D721Med (cell line): ENCODE data around the gene KCNJ1.
A peak's percentile ranks its signal among the peaks of the same experiment; 100 is the strongest.

Experiments
- DNase-seq: peaks from one replicate; pipeline ENCODE4 v3.0.0; 2011; ENCODE audit warnings: low spot score; ENCODE audit not compliant: insufficient read length
- FAIRE-seq: peaks from 2 replicates; lab custom pipeline; 2011; peaks lifted over from hg19 to GRCh38; lab: Jason Lieb, UNC
- TF ChIP-seq, protein P1 (sequence below): IDR thresholded peaks from 2 replicates; pipeline ENCODE4 v1.5.1; 2012; ENCODE audit warnings: mild to moderate bottlenecking, control low read depth; ENCODE audit not compliant: insufficient read depth; ENCODE audit errors: missing control alignments

The KCNJ1 gene

GRCh38 chr11:128803449-128804245 lies 63.4 kb downstream of the KCNJ1 start:
- no peak for FAIRE-seq
- no peak for DNase-seq
- TF ChIP-seq, protein P1, sequence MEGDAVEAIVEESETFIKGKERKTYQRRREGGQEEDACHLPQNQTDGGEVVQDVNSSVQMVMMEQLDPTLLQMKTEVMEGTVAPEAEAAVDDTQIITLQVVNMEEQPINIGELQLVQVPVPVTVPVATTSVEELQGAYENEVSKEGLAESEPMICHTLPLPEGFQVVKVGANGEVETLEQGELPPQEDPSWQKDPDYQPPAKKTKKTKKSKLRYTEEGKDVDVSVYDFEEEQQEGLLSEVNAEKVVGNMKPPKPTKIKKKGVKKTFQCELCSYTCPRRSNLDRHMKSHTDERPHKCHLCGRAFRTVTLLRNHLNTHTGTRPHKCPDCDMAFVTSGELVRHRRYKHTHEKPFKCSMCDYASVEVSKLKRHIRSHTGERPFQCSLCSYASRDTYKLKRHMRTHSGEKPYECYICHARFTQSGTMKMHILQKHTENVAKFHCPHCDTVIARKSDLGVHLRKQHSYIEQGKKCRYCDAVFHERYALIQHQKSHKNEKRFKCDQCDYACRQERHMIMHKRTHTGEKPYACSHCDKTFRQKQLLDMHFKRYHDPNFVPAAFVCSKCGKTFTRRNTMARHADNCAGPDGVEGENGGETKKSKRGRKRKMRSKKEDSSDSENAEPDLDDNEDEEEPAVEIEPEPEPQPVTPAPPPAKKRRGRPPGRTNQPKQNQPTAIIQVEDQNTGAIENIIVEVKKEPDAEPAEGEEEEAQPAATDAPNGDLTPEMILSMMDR = no peak

DNA sequence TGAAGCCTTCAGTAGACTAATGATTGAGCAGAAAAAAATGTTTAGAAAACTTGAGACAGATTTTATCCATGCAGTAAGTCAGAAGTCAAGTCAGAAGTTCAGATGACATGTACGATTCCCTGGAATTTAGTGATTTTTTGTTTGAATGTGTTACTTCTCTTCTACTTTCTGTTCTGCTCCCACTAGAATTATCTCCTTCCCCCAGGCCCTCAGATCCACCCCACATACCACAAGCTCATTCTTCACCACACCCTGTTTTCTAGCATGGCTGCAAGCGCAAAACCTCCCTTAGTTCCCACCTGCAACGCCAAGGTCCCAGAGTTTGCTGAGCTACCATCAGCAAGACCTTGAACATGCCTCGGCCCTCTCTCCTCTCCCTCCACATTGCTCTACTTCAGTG lies 64.1 kb downstream of the KCNJ1 start:
- no peak for DNase-seq
- no peak for FAIRE-seq
- TF ChIP-seq, protein P1 = no peak

DNA sequence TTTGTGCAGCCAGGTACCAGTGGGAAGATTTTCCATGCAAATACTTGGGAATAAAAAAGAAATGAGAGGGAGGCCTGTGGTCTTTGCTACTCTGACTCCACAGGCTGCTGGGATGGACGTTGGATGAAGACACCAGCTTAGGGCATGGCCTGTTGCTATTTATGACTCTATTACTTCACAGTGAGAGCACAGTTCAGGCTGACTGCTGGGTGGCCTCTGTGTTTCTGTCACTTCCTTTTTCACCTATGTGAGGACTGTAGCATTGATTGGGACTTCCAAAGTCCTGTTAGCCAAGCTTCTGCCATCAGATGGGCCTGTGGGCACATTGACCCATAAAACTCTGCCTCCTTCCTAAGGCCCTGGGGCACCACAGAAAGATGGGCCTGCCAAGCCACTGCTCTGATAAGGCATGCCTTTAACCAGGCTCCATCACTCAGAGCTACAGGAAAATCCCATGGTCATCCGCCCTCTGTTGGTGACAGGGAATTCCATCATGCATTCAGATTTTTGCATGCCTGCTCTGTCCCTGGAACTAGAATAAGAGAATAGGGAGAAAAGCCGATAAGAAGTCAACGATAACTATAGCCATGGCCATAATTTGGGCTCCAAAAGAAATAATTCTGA lies 64.6 kb downstream of the KCNJ1 start:
- TF ChIP-seq, protein P1 = peak; percentile 33
- no peak for DNase-seq
- no peak for FAIRE-seq

DNA sequence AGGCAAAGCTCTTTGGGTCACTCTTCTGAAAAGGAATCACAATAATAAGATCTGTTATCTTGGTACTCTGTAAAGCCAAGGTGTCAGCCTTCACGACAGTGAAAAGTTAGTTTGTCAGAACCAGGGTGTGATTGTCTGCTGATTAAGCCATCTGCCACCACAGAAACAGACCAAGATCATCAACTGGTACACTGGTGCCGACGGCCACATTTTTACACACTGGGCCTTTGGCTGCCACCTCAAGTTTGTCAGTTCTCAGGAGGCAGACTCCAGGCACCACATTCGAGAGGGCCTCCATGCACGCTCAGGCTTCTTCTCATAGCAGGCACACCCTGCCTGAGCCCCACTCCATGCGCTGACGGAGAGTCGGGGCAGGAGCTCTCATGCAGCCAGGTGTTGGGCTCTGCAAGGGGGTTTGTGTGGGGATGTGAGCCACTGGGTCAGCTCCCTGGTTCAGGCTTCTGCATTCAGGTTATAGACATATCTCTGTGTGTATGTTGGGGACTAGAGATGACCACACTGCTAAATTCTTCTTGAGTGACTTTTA lies 66.2 kb downstream of the KCNJ1 start:
- TF ChIP-seq, protein P1 = no peak
- DNase-seq (no peak), FAIRE-seq (no peak)

DNA sequence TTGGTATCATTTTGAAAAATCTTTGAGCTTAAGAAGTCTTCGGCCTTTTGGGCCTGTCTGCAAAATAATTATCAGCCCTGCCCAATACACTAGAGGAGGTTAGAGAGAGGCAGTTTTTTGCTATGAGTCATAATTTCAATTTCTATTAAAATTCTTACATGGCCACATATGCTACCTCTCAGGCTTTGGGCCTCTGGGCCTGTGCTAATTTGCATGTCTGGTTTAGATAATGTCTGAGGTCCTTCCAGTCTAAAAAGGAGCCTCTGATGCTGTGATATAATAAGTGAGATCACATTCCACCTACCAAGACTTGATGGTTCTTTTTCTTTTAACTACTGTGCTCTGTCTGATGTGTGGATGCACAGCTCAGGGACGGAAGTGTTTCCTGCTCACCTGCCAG lies 70.8 kb downstream of the KCNJ1 start:
- TF ChIP-seq, protein P1 = no peak
- DNase-seq = no peak
- FAIRE-seq = no peak

DNA sequence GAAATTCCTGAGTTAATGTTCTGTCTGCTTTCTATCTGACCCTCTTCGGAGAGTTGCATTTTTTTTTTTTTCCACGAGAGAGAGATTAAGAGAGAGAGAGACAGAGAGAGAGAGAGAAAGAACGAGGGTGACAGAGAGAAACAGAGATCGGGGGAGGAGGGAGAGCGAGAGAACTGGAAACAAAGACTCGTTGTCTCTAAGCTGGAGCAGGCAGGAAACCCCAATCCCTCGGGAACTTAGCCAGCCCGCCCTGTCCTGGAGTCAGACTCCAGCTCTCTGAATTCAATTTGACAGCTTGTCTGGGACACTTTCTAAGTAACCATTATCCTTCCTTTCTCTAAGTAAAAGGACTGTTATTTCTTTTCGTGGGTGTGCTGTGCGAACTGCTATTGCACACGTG lies 76.9 kb downstream of the KCNJ1 start:
- no peak for FAIRE-seq
- TF ChIP-seq, protein P1 = no peak

More for the DNA sequence above, 76.9 kb downstream of the KCNJ1 start:
- no peak for DNase-seq
